NCI-H2227 treated with DMSO at 0.1 percent for 48 hours (cell line): ENCODE data around the gene KLF13.

ENCODE experiments used
- DNase-seq: peaks from one replicate; lab custom pipeline; 2025; lab: John Stamatoyannopoulos, UW

The KLF13 gene

DNA sequence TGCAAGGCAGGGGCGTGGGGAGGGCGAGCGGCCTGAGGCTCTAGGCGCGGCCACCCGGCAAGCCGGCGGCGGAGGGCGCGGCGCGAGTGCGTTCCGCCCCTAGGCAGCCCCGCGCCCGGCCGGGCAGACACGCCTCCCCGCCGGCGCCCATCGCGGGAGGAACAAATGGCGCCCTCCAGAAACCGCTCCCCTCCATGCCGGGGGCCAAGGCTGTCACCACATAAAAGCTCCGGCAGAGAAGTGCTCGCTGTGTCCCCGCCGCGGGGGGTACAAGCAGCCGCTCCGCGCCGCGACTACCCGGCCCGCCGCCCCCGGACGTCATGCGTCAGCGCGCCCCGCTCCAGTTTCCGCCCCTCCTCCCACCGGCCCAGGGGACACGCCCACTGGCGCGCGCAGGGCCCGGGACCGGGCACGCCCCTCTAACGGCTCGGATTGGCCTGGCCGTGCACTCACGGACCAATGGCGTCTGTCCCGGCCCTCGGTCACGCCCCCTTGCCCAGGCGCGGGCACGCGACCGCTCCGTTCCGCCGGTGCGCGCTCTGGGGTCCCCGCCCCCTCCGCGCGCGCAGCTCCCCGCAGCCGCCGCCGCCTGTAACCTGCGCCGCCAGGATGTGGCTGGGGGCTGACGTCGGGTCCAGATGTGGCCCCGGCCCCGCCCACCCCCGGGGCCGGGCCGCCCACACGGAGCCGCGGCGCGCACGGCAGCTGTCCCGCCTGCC, at the start of gene KLF13:
Gene KLF13, plus strand, starts transcription at position 680 of the 719 bp plus-strand sequence. CDS start 378 bp downstream, outside the sequence.
- peak; percentile 86 for DNase-seq

DNA sequence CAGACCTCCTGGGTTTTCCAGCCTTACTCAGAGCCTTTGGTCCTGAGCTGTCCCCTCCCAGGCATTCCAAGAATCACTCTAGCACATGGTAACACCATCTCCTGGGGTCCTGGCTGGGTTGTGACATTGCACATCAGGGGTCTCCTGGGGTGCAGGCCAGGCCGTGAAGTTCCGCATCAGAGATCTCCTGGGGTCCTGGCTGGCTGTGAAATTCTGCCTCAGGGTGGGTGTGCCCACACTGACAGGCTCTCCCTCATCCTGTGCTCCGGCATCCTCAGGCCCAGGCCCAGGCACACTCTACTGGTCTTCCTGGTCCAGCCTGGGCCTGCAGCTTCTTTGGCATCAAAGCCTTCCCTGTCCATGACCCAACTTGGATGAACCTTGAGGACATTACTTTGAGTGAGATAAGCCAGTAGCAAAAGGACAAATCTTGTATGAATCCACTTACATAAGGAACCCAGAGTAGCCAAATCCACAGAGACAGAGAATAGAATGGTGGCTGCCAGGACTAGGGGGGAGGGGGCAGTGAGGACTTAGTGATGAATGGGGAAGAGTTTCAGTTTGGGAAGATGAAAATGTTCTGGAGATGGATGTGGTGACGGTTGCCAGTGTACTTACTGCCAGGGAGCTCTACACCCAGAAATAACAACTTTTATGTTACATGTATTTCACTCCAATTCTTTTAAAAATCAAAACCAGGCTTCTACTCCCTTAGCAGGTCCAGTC, 49.1 kb upstream of the KLF13 start:
- no peak for DNase-seq

DNA sequence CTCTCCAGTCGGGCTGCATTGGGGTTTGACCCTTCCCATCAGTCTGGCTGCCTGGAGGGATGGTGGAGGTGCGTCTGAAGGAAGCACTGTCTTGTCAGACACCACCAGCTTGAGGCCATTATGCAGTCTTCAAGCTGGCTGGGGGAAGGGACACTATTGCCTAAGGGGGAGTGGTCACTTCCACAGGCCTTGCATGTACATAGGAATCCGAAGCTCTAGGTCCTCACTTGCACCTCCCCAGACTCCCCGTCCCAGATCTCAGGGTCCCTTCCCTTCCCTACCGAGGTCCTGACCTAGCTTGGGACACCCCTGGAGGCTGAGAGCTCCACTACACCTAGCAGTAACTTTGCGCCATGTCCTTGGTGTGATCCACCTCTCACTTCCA, 48.6 kb upstream of the KLF13 start:
- DNase-seq: no peak

DNA sequence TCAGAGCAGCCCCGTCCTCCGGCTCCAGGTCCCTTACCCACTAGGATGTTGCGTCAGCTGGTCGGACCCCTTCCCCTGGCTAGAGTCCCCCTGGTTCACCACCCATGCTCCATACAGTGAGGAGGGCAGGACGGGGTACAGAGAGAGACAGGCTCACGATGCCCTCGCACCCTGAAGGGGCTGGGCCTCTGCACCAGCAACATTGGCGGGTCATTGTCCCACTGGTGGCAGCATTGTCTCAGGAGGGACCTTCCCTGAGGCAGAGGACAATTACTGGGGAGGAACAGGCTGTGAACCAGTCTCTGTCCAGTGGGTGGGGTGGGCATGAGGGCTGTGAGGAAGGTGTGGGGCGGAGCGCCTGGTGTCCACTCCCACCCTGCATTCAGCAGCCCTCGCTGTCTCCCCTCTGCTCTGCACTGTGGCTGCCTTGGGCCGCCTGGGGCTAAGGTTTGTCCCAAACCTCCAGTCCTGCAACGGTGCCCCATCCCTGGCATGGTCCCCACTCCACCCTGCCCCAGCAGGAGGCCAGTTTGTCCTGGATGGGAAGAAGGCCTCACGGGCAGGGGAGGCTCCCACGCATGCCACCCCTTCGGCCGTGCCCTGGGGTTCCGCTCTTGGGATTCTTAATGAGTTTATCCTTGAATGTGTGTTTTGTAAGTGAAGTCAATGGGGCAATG, 48.0 kb upstream of the KLF13 start:
- DNase-seq: no peak

DNA sequence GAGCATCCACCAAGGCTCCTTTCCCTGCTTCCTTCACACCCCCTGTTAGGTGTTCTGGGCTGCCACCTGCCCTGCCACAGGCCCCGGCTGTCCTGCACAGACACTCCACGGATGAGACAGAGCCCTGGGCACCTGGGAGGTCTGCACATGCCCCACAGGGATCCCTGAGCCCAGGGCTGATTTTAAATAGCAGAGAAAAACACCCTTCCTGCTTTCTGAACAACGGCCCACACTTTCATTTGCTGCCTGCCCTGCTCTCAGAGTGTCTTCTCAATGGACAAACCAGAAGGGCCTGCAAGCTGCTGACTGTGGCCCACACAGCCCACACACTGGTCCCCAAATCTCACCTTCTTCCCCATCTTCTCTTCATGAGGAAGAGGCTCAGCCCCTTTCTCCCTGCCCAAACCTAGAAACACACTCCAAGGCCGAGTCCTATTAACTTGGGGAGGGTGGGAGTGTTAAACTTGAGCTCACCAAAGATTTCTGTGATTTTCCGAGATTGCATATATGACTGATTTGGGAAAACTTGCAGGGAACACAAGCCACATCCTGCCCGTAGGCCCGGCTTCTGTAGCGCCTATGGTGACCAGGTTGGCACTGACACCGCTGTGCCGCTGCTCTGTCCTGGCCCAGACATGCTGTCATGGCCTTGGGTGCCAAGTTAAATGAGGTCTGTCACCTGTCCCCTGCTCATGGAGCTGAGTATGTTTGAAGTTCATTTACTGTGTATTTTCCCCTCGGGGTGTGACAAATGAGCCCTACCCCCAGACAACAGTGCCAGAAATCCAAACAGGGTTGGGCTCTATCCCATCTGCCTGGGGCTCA, 47.2 kb upstream of the KLF13 start:
- DNase-seq: no peak

DNA sequence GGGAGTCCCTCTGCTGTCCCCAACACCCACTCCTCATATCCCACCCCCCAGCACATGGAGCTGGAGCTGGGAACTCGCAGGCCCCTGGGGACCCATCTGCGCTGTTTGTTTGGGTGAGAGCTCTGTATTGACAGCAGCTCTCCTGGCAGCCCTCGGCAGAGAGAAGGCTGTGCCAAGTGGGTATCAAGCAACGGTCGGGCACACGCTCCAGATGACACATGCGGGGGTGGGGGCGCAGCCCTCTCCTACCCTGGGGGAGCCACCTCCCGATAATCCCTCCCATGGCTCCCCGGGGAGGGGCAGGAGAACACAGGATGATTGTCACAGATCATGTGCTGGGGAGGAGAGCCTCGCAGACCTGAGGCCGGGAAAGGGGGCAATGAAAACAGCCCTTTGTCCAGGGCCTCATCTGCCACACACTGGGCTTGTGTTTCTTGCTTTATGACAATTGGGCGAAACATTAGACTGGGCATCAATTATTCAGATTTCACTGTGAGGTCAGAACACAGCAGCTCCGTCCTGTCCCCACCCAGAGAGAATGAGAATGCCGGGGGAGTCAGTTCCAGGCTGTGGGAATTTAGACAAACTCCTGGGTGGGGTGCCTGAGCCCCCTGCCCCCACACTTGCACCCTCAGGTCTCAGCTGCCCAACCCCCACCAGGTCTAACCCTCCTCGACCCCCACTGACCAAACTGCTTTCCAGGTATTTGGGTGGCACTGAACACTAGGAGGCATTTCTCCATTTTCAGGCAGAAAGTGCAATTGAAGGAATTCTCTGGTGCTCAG, 46.4 kb upstream of the KLF13 start:
- no peak for DNase-seq

DNA sequence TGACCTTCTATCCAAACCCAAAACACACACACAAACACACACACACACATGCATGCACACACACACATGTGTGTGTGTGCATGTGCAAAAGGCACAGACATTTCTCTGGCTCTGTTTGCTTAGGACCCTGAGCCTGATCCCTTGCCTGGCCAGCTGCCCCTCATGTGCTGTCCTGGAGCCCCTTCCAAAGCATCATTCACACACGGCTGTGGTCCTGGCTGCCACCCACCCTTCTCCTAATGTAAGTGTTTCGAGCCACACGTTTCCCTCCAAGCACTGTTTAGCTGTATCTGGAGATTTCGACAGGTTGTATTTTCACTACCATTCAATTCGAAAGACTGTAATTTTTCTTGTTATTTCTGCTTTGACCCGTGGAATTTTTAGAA, 45.8 kb upstream of the KLF13 start:
- DNase-seq: no peak

DNA sequence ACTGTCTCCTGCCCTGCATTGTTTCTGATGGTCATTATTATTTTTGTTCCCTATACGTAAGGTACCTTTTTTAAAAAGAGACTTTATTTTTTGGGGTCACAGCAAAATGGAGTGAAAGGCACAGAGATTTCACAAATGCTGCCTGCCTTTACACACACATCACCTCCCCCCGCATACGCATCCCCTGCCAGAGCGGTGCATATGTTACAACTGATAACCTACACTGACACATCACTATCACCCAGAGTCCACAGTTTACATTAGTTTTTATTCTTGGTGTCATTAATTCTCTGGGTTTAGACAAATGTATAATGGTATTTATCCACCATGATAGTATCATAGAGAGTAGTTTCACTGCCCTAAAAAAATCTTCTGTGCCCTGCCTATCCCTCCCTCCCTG, 43.6 kb upstream of the KLF13 start:
- no peak for DNase-seq

DNA sequence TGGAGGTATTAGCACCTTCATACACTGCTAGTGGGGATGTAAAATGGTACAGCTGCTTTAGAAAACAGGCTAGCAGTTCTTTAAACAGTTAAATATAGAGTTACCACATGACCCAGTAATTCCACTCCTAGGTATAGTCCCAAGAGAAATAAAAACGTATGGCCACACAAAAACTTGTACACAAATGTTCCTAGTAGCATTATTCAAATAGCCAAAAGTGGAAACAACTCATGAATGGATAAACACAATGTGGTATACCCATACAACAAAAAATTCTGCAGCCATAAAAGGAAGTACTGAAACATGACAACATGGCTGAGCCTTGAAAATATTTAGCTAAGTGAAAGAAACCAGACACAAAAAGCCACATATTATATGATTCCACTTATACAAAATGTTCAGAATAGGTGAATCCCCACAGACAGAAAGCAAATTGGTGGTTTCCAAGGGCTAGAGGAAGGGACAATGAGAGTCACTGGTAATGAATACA, 40.8 kb upstream of the KLF13 start:
- DNase-seq: no peak

DNA sequence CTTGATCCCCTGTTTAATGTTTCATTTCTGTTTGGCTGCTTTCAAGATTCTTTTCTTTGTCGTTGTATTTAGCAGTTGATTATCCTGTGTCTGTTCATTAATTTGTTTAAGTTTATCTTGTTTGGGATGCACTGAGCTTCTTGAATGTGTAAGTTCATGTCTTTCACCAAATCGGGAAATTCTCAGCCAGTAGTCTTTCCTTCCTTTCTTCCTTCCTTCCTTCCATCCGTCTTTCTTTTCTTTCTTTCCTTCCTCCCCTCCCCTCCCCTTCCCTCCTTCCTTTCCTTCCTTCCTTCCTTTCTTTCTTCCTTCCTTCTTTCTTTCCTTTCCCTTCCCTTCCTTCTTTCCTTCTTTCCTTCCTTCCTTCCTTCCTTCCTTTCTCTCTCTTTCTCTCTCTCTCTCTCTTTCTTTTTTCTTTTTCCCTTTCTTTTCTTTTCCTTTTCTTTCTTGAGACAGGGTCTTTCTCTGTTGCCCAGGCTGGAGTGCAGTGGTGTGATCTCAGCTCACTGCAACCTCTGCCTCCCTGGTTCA, 35.5 kb upstream of the KLF13 start:
- no peak for DNase-seq

DNA sequence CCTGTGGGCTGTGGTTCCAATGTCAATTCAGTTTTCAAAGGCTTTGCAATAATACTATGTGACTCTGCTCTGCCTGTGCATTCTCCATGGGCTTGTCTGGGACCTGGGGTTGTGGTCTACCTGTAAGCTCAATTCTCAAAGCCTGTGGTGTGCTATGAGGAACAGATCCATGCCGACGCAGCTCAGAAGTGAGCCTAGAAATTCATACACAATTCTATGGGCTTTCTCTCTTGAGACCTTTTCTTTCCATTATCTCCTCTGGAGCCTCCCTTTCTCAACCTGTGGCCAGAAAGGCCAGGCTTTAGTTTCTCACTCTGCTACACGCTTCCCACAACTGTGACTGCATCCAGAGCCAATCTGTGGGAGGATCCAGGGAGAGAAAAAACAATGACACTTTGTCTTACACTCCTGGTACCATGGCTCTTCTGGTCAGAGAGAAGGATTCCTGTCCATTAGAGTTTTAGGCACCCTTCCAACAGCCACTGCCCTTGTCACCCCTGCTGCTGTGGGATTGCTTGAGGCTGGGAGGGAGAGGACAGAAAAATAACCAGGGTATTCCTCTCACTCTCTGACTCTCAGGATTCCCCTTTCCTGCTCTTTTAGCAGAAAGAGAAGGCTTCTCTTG, 34.1 kb upstream of the KLF13 start:
- DNase-seq: no peak

DNA sequence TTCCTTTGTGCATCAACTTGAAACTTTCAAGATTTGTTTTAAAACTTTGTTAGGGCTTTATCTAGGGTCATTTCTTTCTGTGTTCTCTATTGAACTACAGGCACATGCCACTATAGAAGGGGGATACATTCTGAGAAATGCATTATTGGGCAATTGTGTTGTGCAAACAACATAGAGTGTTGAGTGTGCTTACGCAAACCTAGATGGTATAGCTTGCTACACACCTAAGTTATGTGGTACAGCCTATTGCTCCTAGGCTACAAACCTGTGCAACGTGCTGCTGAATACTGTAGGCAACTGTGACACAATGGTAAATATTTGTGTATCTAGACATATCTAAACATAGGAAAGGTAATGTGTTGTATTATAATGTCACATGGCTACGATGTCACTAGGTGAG, 33.0 kb upstream of the KLF13 start:
- DNase-seq: no peak

DNA sequence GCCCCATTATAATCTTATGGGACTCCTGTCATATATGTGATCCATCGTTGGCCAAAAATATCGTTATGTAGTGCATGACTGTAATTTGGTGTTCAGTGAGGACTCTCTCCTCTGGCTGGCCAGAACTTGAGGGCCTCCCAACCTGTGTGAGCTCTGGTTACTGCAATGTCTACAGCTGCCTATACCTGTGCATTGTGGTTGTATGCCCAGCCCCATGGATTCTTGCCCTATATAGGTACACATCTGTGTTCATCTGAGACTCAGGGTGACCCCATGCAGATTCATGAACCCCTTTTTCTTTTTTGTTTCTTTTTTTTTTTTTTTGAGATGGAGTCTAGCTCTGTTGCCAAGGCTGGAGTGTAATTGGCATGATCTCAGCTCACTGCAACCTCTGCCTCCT, 32.6 kb upstream of the KLF13 start:
- DNase-seq: no peak

DNA sequence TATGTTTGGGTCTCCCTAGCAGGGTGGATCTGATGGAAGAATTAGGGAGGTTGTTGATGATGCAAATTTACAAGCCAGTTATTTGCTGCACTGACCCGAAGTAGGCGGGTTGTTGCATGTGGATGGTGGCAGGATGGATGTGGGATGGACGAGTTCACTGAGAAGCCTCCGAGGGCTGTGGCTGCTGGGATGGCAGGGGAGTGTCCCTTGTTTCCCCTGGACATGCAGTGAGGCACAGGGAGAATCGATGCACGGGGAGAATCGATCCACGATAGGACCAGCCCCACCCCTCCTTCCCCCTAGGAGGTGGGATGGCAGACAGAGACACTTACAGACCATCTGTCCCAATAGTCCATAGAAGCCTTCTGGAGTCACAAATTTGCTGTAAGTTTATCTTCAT, 31.0 kb upstream of the KLF13 start:
- no peak for DNase-seq

DNA sequence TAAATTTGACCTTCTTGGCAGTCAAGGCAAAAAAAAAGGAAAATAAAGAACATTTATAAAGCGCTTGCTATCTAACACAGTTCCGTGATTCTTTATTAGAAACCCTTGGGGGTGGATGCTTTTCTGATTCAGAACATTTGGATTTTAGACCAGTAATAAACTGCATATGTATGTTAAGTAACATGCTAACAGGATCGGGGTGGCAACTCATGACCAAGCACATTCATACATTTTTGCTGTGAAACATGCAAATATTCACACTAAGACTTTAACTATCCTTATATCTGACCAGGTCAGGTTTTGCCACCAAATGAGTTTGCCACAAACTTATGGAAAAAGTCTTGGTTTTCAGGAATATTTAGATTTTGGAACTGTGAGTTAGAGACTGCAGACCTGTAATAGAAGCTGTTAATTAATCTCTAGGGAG, 30.4 kb upstream of the KLF13 start:
- no peak for DNase-seq

DNA sequence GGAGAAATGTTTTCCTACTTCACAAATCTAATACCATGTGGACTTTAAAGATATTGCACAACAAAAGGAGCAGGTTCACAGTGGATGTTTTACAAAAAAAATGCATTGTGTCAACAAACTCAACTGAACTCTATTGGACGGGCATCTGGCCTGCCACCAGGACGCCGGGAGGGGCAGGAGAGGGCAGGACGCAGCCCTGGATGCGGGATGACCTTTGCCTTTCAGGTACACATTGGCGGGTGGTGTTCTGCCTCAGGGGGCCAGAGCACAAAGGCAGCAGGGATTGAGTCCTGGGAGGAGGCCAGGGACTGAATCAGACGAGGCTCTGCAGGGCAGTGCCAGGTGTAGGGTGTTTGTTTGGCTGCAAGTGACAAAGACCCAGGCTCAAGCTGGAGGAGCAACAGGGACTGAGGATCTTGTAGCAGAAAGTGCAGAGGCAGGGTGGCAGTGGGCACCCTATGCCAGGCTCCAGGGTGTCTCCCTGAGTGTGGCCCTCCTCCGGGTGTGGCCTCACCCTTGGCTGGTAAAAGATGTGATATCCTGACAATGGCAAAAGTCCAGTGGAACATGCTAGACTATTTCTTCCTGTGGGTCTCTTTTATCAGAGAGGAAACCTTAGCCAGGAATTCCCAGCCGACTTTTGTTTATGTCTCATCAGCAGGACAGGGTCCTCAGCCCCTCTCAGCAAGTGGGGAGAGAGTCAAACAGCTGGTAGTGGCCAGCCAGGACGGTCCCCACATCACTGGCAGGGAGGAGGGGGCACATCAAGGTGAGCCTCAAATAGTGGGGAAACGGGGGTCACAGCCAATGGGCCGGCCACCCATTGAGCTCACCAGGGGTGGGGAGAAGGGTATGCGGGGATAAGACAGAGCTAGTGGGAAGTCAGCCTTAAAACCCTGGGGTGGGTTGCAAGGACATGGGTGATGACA, 29.7 kb upstream of the KLF13 start:
- no peak for DNase-seq

DNA sequence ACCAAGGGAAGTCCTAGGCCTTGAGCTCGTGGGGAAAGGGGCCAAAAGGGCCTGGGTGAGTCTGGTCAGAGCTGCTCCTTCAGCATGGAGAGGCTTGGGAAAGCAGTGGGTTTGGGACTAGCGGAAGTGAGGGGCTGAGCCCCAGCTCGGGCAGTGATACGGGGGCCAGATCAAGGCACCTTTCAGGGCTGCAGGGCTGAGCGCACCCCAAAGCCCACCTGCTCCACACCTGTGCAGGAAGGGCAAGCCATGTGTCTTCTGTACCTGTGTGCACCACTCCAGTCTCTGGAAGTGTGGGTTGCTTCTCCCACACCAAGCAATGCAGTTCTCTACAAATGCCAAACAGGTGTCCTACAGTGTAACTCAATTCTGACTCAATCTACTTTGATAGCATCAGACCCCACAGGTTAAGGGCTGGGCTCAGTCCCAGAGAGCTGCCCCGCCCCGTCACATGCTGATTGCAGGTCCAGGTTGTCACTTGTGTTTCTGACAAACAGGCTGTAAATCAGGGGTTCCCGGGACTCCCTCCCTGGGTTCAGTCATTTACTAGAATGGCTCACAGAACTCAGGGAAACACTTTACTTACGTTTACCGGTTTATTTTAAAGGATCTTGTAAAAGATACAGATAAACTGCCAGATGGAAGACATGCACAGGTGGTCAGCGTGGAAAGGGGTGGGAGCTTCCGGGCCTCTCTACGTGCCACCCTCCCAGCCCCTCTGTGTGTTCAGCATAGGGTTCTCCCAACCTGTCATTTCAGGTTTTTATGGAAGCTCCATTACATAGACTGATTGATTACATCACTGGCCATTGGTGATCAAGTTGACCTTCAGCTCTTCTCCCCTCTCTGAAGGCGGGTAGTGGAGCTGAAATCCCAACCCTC, 28.8 kb upstream of the KLF13 start:
- DNase-seq: no peak

DNA sequence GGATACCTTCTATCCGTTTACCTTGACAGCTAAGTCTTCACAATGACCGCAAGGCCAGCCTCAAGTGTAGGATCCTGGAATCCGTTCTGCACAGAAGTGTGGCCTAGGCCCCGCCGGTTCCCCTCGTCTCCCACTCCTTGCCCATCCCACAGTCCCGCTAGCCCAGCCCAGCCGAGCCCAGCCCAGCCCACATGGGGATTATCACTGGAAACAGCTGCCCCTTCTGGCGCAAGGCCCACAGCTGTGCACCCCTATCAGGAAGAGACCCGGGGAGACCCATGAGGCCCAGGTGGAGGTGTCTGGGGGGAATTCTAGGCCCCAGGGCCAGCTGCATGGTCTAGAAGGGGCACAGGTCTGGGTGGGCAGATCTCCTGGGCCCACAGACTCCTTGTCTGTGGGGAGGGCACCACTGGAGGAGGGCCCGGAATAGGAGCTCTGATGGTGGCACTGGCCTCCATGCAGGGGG, 27.9 kb upstream of the KLF13 start:
- DNase-seq: no peak
